Retina (tissue), 1 donor: ENCODE results near the gene FRMD4A.
"Not testable (repeated sequence)": the region's sequence is repeated elsewhere in the genome, so short reads cannot be mapped to it uniquely, and the experiment has no call there.

Experiments
- DNase-seq: peaks from one replicate; pipeline ENCODE4 v3.0.0-alpha.2; 2016

Gene FRMD4A

GRCh38 chr10:13773043-13773442 is 557.7 kb downstream of the FRMD4A start:
- DNase-seq: no peak

DNA sequence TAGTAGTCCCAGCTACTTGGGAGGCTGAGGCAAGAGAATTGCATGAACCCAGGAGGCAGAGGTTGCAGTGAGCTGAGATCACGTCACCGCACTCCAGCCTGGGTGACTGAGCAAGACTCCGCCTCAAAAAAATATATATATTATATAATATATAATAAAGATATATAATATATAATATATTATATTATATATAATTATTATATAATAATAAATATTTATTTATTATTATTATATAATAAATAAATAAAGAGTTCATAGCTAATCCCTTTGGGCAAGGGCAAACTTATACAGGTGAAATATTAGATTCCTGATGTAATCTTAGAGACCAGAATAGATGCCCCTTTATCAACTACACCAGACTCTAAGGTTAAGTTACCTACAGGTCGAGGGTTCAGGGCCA is 558.7 kb downstream of the FRMD4A start:
- DNase-seq: no peak

DNA sequence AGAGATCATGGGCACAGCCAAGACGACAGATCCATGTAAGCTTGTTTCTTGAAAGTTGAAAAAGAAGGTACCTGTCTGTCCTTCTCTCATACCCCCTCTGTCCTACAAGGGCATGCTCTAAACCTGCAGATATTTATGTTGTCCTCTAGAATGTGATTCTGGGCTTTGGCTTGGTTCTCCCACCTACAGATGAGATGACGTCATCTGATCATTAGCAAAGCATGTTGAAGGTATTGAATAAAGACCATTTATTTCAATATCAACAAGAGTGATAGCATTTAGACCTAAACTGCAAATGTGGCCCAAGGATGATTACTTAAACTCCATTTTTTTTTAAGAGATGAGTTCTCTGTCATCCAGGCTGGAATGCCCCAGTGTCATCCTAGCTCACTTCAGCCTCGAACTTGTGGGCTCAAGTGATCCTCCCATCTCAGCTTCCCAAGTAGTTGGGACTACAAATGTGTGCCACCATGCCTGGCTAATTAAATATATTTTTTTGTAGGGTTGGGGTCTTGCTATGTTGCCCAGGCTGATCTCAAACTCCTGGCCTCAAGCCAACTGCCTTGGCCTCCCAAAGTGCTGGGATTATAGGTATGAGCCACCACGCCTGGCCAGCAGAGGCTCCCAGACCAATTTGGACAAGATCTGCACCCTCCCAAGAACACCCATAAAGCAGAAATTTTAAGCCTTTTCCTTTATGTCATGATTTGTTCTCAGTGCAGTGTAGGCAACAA is 559.8 kb downstream of the FRMD4A start:
- no peak for DNase-seq

DNA sequence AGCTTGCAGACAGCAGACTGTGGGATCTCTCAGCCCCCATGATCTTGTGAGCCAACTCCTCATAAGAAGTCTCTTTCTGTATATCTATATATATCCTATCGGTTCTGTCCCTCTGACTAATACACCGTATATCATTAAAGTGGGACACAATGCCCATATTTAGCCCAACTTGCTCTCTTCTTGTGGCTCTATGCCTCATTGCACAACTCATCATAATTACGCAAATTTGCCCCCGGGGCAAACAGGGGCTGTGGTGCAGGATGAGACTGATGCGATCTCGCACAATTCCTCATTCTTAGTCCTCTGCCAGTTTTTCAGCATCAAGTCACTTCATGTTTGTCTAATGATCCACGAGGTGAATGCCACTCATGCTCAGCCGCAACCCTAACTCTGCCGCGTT is 560.8 kb downstream of the FRMD4A start:
- DNase-seq: peak; percentile 57

GRCh38 chr10:13767676-13768178 is 563.0 kb downstream of the FRMD4A start:
- no peak for DNase-seq

GRCh38 chr10:13767148-13767547 is 563.6 kb downstream of the FRMD4A start:
- DNase-seq: not testable (repeated sequence)

GRCh38 chr10:13765641-13766341 is 564.9 kb downstream of the FRMD4A start:
- DNase-seq: no peak

DNA sequence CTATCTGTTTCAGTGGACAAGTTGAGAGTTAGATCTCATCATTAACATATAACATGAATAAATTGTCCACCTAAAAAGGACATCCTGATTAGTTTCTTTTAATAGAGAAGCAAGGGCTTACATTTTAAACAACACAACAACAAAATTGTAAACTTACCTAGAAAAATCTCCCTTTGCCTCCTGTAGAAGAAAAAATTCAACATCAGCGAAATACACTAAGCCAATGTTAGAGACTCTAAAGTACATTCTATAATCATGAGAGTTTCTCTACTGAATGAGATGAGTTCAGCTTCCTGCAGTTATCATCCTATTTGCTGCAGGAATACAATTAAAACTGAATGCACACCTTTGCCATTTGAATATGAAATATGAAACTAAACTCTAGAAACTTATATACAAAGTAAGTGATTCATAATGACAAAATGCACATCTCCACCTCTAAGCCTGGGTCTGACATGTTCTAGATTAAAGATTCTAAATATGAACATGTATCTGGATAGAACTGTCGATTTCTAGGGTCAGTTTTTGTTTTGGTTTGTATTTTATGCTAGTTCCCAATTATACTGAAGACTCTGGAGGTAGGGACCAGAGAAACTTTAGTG is 569.1 kb downstream of the FRMD4A start:
- no peak for DNase-seq

DNA sequence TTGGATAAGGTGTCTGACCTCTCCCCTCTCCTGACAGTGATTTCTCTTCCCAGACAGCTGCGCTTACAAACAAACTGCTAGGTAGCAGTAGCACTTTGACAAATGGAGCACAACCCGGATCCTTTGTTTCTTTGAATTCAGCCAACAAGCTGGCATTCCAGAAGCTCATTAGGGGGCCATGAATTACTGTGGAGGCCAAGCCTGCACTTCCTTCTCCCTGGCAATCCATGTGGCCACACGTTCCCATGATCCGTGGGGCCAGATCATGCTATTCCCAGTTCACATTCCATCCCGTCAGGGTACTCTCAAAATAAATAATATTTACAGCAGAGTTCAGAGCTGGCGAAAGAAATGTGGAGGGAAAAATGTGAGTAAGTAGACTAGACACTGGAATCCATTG is 571.6 kb downstream of the FRMD4A start:
- peak; percentile 49 for DNase-seq

GRCh38 chr10:13758756-13759155 is 572.0 kb downstream of the FRMD4A start:
- DNase-seq: no peak

- no peak for DNase-seq
Measured at GRCh38 chr10:13758312-13758711, 572.4 kb downstream of the FRMD4A start.

- no peak for DNase-seq
Measured at GRCh38 chr10:13754277-13754676, 576.4 kb downstream of the FRMD4A start.

DNA sequence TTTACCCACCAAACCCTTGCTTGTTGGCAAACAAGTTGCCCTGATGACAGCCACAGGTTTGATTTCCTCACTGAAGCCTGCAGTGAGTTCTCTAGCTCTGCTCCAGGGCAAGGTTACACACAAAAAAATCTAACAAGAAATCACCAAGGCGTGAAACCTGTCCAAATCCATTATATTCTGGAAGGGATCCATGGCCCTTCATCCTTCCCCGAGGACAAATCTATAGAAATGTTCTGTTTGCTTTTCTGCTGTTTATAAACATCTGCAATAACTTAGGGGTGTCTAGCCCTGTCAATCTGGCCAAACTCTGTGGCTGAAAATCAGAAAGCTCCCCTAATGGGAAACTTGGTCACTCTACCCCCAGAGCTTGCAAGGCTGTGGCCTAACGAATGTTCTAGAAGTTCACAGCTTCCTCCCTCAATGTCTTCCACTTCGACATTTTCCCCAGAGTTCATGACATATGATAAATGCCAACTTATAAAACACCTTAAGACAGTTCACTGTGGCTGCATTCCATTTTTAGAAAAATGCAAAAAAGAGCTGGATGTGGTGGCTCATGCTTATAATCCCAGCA is 579.4 kb downstream of the FRMD4A start:
- no peak for DNase-seq

GRCh38 chr10:13750299-13751190 is 580.2 kb downstream of the FRMD4A start:
- no peak for DNase-seq

DNA sequence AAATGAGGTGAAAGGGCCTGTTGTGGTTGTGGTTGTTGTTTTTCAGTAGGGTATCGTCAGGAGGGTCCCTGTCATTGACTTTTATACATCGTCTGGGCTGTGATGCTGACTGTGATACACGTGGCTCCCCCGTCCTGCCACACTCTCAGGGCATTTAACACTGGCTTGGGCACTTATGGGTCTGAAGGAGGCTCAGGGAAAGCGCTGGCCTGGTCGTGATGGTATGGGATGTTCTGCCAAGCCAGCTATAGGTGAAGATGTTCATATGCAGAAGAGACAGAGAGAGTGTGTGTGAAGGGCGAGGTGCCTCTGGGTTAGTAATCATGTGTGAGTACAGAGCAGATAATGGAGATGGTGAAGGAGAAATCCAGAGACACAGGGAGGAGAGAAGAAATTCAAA is 585.5 kb downstream of the FRMD4A start:
- no peak for DNase-seq

DNA sequence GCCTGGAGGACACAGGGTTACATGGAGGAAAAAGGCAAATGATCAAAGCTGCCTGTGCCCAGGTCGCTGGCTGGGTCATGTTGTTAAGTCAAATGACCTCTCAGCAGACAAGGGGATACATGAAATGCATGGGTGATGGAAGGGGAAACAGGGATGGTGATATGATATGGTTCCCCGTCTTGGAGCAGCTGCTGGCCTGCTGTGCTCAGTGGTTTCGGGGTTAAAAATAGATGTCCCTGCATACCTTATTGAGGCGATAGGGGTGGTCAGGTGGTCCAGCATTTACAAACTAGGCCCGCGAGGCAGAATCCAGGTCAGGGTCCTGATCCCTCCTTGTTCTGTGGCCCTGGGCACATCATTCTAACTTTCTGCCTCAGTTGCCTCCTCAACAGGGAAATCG is 586.8 kb downstream of the FRMD4A start:
- DNase-seq: no peak

- DNase-seq: no peak
Measured at GRCh38 chr10:13743101-13743693, 587.5 kb downstream of the FRMD4A start.

- no peak for DNase-seq
Measured at GRCh38 chr10:13741438-13741837, 589.3 kb downstream of the FRMD4A start.

- no peak for DNase-seq
Measured at GRCh38 chr10:13740461-13740860, 590.3 kb downstream of the FRMD4A start.

DNA sequence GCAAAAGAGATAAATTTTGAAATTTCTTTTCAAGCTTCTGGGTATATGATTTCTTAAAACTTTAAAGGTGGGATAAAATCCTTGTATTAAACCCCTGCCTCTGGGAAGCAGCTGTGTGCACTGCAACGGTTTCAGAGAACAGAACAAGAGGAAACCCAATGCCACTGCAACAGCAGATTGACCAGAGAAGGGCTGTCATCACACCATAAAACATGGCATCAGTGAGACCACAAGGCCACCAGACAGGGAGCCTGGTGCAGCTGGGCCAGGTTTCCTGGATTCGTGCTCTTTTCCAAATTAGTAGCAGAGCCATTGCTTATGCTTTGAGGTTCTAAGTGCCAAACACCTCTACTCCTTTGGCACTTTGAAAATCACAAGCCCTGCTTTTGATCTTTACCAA is 591.5 kb downstream of the FRMD4A start:
- DNase-seq: no peak

- no peak for DNase-seq
Measured at GRCh38 chr10:13736506-13736905, 594.2 kb downstream of the FRMD4A start.

GRCh38 chr10:13734151-13734550 is 596.6 kb downstream of the FRMD4A start:
- no peak for DNase-seq
